Measurements from ENCODE around the gene PDXK.

DNA sequence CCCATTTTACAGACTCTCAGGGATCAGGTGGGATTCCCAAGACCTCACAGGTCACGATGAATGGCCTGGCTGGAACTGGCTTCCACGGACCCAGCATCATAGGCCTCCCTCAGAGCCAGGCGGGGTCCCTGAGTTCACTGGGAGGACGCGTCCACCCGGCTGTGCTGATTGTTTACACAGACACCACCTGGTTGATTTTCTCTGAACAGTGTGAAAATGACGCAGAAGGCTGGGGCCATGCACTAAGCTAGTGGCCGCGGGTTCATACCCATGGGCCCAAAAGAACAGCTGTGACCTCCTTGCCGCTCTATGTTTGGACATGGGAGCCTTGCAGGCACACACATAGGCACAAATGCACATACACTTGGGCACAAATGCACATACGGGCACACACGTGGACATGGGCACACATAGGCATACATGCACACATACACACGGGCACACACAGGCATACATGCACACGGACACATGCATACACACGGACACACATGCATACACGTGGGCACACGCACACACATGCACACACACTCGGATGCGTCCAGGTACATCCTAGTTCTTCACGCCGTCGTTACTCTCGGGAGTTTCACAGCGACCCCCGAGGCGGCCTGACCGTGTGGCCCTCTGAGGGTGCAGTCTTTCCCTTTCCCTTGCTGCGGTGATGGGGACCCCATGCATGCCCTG is 34.0 kb downstream of the PDXK start:
- TF ChIP-seq ZNF17 (CRISPR knock-in tag; IDR thresholded peaks at IDR 0.05) (no peak), JUND (CRISPR knock-in tag; IDR thresholded peaks at IDR 0.05) (no peak), KLF16 (CRISPR knock-in tag; IDR thresholded peaks at IDR 0.05) (no peak), ZMYM2 (CRISPR knock-in tag; IDR thresholded peaks at IDR 0.05) (no peak)

Data from HepG2 (cell line).